Measurements from ENCODE around the gene EEF2KMT.
"Not testable (repeated sequence)": the region's sequence is repeated elsewhere in the genome, so short reads cannot be mapped to it uniquely, and the experiment has no call there.

Gene EEF2KMT, protein sequence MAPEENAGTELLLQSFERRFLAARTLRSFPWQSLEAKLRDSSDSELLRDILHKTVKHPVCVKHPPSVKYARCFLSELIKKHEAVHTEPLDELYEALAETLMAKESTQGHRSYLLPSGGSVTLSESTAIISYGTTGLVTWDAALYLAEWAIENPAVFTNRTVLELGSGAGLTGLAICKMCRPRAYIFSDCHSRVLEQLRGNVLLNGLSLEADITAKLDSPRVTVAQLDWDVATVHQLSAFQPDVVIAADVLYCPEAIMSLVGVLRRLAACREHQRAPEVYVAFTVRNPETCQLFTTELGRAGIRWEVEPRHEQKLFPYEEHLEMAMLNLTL

DNA sequence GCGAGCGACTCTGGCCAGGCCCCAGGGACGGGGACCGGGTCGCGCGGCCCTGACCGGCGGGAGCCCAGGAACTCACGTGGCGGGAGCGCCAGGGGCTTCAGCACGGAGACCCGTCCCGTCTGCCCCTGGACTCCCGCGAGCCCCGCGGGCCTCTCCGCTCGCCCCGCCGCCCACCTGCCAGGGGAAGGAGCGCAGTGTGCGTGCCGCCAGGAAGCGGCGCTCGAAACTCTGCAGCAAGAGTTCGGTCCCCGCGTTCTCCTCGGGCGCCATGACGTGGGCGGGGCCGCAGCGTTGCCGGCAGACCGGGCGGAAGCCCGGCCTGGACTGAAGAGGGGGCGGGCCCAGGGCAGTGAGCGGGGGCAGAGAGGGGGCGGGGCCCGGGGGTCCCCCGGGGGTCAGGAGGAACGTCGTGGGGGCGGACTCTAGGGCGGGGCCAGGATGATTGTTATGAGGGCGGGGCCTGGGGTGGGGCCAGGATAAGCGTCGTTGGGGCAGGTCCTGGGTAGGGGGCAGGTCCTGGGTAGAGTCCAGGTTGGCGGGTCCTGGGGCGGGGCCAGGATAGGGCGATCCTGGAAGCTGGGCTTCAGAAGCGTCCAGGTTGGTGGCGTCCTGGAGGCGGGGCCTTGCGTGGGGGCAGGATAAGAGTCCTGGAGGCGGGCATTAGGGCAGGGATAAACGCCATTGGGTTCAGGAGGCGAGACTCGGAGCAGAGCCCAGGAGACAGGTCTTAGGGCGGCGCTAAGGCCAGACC, at the start of gene EEF2KMT:
Gene EEF2KMT, minus strand, starts transcription at position 326 of the 751 bp plus-strand sequence. Its CDS starts 56 bp downstream, at position 270.
- peak; percentile 86 for DNase-seq (ENCODE audit: low read depth)

DNA sequence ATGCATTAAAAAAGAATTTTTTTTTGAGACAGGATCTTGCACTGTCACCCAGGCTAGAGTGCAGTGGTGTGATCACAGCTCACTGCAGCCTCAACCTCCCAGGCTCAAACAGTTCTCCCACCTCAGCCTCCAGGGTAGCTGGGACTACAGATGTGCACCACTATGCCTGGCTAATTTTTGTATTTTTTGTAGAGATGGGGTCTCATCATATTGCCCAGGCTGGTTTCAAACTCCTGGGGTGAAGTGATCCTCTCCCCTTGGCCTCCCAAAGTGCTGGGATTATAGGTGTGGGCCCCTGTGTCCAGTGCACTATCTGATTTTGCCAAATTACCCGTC, 47.0 kb upstream of the EEF2KMT start:
- DNase-seq (ENCODE audit: low read depth), result not testable (repeated sequence)

DNA sequence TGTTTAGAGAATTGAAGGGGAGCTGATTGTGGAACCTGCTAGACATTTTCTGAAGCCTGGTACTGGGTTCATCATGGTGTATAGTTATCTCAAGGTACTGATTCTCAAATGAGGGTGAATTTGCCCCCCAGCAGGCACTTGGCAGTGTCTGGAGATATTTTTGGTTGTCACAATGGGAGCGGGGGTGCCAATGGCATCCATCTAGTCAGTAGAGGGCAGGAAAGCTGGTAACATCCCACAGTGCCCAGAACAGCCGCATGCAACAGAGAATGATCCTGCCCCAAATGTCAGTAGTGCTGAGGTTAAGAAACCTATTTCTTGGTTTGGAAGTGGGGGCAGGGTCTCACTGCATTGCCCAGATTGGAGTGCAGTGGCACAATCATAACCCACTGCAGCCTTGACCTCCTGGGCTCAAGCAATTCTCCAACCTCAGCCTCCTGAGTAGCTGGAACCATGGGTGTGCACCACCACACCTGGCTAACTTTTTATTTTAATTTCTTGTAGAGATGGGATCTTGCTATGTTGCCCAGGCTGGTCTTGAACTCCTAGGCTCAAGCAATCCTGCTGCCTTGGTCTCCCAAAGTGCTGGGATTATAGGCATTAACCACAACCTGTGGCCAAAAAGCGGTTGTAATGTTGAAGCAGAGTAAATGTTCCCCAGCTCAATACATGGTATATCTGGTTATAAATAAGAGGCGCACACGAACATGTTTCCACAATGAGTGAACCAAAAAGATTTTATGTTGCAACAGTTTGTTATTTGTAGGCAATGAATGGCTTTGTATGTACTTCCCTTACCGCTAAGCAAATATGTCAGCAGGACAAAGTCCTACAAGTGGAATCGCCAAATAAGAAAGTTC, 46.4 kb upstream of the EEF2KMT start:
- DNase-seq (ENCODE audit: low read depth), result no peak

DNA sequence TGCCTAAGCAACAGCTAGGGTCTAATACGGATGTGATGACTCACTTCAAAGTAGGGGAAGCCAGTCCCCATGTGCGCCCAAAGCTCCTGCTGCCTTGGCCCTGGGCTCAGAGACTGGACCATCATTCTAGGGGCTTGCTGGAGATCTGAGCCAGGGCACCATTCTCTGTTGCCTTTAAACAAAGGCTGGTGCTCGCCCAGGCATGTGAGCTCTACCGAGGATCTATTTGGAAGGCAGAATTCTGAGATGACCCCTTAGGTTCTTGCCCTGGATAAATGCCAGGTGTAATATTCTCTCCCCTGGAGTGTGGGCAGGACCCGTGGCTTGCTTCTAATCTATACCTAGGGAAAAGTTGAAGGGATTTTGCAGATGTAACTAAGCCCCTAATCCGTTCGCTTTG, 42.6 kb upstream of the EEF2KMT start:
- DNase-seq (ENCODE audit: low read depth), result not testable (repeated sequence)

DNA sequence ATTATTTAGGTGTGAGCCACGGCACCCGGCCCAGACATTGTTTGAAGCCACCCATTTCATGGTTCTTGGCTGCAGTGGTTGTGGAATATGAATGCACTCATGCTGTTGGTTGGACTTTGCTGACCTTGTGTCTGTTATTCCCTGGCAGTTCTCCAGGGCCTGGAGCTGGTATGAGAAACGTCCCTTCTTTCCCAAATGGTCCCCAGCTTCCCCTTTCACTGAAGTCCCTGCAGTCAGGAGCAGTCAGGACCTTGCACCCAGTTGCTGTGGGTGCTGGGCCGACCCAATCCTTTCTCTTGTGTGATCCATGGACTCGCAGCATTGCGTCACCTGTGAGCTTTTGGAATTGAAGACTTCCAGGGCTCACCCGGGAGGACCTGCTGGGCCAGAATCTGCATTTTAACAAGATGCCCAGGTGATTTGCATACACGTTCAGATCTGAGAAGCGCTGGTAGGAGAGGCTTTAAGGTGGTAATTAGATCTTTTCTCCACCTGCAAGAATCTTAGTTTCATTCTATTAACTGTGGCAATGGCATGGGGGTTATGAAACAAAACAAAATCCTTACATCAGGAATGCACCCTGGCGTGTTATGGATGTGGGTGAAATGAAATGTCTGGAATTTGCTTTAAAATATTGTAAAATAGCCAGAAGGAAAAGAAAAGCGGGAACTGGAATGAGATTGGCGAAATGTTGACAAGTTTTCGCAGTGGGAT, 37.3 kb upstream of the EEF2KMT start:
- DNase-seq (ENCODE audit: low read depth), result not testable (repeated sequence)

DNA sequence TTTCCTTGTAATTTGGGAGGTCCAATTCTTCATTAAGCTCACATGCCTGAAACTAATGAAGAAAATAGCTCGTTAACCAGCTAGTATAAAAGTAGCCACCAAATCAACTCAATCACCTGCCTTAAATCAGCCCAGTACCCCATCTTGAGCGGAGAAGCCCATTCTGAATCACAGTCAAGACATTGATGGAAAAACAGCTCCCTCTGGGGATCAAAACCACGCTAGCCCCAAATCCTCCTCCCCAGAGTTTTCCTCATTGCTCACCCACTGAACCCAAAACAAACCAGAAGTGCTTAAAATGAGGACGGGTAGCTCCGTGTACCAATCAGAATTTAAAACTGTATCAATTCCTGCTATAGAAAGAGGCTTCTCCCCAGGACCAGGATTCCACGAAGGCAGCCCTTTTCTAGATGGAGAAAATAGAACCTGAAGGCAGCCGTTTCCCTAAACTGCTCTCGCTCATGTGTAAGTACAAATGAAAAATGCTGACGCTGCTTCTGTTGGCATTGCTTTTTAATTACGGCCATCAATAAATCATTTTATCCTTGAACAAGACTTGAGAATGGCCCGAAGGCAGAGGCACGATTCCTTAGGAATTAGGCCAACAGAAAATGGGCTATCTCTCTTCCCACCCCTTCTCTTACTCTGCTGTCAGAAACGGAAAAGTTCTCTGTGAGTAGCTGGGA, 35.5 kb upstream of the EEF2KMT start:
- DNase-seq (ENCODE audit: low read depth), result not testable (repeated sequence)

DNA sequence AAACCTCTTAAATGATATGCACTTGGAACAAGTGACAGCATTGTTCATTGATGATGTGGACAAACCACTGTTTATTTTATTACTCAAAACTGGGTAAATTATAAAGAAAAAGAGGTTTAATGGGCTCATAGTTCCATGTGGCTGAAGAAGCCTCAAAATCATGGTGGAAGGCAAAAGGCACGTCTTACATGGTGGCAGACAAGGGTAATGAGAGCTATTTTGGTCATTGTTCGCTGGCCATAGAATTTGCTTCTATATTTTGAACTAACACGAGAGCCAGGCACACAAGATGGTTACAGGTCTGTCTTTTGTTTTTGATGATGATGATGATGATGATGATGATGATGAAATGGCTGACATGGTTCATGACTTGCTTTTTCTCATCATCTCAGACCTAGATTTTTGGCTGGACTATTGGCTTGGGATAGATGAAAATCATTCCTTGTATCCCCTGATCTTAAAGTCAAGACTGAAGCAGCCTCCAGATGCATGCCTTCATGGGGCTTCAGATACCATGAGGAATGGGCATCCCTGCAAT, 33.9 kb upstream of the EEF2KMT start:
- DNase-seq (ENCODE audit: low read depth), result not testable (repeated sequence)

DNA sequence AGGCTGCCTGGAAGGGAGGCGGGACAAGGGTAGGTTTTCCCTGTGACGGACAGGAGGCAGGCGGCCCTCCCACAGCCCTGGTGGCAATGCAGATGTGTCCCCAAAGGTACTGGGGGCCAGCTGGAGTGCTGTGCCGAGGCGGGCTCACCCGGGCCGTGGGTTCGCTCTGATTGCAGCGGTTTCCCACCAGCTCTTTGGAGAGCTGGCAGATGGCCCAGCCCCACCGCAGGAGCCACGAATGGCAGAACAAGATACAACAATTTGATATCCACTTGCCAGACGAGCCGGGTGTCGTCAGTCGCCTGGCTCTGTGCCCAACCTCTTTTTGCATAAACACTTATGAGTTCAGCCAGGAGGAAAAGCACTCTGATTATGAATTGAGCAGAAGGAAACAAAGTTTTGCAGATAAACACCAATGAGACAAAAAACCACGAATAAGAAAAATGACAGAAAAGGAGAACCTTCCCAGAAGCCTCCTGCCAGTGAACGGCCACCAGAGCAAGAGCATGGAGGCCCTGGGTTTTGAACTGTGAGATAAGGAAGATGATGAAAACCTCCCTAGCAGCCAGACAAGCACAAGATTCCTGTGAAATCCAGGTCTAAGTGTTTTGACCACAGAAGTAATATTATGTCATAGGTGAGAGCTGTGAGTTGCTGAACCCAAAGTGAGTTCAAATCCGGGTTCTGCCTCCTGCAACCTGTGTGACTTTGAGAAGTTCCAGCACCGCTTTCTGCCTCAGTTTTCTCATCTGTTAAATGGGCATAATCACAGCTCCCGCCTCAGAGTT, 19.9 kb upstream of the EEF2KMT start:
- not testable (repeated sequence) for DNase-seq (ENCODE audit: low read depth)

DNA sequence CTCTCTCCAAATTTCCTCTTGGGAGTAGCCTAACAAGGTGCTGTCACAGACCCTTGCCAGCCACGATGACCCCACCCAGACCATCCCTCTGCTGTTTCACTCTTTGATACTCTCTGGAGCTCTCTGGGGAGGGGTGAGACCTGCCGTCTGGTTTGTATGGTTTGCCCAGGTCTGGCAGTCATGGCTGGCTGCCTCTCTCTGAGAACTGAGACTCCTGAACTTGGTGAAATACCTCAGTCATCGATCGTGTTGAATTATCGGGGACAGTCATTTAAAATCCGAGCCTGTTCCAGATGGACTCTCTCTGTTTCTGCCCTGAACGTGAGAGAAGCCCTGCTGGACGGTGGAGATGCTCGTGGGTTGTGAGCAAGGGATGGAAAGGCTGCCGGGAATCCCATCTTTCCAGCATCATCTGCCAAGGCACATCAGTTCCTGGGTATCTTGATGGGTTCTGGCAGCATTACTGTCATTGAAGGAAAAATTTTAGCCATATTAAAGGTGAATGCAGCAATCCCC, 19.2 kb upstream of the EEF2KMT start:
- not testable (repeated sequence) for DNase-seq (ENCODE audit: low read depth)

DNA sequence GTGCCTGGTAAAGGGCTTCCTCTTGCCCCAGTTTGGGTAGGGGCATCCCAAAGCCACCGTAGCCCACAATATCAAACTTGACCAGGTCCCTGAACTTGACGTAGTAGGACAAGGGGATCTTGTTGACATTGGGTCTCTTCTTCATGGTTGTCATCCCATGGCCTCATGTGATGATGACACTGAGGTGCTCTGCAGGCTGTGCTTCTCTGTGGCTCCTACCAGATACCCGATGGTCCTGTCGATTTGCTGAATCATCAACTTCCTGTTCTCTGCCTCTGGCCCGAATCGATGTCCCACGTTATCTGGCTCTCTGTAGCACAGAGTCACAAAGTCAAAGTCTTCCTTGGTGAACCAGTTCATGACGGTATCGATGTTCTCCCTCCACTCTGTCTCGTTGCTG, 13.3 kb upstream of the EEF2KMT start:
- not testable (repeated sequence) for DNase-seq (ENCODE audit: low read depth)

DNA sequence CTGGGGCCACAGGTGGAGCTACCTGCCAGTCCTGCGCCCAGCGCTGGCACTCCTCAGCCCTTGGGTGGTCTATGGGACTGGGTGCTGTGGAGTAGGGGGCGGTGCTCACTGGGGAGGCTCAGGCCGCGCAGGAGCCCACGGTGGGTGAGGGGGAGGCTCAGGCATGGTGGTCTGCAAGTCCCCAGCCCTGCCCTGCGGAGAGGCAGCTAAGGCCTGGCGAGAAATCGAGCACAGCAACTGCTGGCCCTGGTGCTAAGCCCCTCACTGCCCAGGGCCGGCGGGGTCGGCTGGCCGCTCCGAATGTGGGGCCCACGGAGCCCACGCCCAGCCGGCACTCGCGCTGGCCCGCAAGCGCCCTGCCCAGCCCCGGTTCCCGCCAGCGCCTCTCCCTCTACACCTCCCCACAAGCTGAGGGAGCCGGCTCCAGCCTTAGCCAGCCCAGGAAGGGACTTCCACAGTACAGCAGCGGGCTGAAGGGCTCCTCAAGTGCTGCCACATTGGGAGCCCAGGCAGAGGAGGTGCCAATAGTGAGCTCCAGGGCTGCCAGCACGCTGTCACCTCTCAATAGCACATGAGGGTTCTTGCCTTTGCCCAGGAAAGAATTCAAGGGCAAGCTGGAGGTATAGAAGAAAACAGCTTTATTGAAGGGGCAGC, 11.0 kb upstream of the EEF2KMT start:
- no peak for DNase-seq (ENCODE audit: low read depth)

DNA sequence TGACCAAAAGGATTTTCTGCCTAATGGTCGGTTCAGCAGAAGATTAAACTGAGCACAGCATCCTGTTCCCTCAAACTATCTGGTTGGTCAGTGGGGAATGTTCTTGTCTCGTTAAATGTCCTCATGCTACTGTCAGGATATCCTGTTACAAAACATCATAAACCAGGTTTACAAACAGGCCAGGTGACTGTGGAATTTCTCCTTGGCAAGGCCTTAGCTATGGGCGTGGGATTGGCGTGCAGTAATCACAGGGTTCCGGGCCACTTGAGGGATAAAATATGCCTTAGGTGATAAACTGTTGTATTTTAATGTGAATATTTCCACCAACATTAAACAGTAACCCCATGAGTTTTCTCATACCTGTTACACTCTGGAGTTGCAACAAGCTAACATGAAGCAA, 7.4 kb upstream of the EEF2KMT start:
- DNase-seq (ENCODE audit: low read depth), result not testable (repeated sequence)

DNA sequence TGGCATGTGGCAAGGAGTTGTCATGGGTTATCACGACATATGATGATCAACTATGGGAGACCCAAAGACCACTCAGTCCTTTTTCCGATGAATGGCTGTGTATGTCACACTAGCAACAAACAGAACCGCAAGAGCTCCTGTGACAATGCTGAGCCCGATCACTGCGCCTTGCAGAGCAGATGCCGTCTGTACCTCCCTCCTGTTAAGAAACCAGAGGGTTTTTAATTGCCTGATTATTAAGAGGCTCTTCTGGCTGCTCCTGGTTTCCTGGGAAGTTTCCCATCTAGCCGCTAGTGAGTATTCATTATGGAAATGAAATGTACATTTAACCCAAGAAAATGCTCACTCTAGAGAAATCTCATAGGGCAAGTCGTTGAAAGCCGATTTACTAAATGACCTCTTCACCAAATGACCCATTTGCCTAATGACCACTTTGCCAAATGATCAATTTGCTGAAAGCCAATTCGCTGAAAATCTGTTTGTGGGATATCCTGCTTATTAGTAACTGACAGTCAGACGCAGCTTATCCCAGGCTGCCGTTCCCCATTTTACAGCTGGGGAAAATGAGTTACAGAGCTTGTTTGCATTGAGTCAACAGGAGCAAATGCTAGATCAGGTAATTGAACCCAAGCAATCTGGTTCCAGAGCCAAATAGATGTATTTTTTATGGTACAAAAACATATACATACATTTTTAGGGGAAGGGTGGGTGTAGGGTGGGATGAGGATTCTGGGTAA, 5.9 kb upstream of the EEF2KMT start:
- not testable (repeated sequence) for DNase-seq (ENCODE audit: low read depth)

DNA sequence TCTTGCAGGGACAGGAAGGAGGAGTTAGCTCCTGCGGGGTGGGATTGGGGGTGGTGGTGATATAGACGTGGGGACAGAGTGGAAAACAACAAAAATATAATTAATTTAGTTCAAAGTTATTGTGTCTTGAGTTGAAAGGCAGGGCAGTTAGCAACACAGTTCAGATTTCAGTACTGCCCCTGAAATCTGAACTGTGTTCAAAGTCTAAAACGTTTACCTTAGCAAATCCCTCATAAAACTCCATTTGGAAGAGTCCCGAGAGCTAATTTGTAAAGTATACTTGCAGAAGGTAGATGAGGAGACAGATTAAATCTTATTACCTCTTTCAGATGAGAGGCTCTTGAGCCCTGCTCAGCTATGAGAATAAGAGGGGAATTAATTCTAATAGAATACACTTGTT, 1.6 kb upstream of the EEF2KMT start:
- DNase-seq (ENCODE audit: low read depth), result not testable (repeated sequence)

DNA sequence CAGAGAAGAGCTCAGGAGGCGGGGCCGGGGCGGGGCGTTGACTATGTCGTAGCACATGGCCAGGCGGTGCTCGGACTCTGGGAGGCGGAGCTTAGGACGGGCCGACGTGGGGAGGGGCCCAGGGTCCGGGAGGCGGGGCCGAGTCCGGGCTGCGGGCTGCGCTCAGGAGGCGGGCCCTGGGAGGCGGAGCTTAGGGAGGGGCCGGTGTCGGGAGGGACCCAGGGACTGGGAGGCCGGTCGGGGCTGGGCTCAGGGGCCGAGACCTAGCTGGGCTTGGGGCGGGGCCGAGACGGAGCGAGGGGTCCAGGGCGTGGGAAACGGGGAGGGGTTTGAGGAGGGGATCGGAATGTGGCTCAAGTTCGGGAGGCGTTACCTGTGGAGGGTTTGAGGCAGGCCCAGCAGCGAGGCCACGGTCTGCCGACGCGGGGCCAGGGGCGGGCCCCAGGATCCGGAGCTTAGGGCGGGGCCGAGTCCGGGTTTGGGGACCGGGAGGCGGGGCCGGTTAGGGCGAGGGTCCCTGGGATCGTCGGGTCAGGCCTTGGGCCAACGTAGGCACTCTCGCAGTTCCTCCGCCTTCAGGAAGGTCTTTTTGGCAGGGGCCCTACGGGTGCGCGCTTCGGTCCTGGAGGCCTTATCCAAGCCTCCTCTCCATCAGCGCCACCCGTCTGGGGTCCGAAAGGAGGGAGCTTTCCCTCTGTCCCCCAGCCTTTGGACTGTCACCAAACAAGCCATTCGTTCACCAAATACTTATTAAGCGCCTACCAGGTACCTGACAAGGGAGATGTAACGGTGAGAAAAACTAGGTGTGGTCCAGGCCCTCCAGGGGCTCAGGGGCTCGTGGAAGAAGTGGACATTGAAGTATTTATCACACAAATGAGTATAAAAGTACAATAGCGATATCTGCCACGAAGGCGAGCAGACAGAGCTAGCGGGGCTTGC, 895 bp upstream of the EEF2KMT start:
- DNase-seq (ENCODE audit: low read depth), result peak; percentile 93

DNA sequence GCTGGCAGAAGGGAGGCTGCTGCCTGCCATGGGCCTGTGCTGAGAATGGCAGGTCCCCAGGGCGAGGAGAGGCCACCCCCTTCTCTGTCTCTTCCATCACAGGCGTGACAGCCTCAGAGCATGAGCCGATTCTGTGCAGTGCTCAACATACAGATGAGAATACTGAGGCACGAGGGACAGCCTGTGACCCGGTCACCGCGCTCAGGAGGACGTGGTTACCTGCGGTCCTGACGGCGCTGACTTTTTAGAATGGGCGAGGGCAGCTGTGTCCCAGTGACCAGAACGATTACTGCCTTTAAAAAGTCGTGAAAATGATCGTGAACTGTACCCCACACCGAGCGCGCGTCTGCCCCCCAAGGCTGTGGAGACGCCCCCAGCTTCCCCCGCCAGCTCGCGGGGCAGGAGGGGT, 530 bp downstream of the EEF2KMT start:
- peak; percentile 19 for DNase-seq (ENCODE audit: low read depth)

DNA sequence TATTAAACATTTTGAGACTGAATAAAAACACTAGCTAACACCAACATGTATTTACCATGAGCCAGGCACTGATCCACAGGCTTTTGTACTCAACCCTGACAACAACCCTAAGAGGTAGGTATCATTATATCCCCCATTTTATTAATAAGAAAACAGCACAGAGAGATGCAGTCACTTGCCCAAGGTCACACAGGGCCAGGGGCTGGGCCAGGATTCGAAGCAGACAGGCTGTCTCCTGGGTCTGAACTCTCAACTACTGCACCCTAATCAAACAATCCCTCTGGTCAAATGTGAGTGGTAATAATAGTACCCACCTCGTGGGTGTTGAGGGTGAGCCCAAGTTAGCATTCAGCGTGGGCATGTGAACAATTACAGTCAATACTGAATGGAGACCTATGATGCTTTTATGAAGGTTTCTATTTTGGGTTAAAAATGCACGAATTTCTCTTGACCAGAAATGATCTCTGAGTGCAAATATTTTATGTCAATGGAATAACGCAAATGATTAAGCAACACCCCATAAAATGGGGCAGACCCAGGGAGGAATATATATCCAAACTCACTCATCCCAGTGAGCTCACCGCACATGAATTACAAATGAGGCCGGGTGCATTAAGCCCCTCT, 1.0 kb downstream of the EEF2KMT start:
- DNase-seq (ENCODE audit: low read depth), result not testable (repeated sequence)
